IMR-90 (cell line): ENCODE results near the gene CSE1L. TPM values are rescaled to one million over a fixed set of nuclear protein-coding genes. Genes with fewer than 3 reads are reported as not detected.

Source experiments
- ELK1 ChIP-seq: fragments of 150-350 bp; IDR thresholded peaks from 2 replicates; pipeline ENCODE4 v1.6.1; 2016; ENCODE audit warnings: low read depth, mild to moderate bottlenecking, low read length, moderate library complexity, borderline replicate concordance
- RAD21 ChIP-seq: IDR thresholded peaks from 2 replicates; pipeline ENCODE4 v1.6.1; 2012; ENCODE audit warnings: low read length, improper control_type of control experiment
- polyA plus RNA-seq, 3 experiments: library from polyadenylated mRNA; depleted of rRNA; stranded (reverse); fragments of >200 nt; gene quantifications; 2 replicates each; pipeline ENCODE4 v1.2.3, GENCODE V29; 2012; ENCODE audit warnings: low replicate concordance in 1 of 3
- total RNA-seq: library from RNA; depleted of rRNA; stranded (reverse); fragments of >200 nt; gene quantifications from 2 replicates; pipeline ENCODE4 v1.2.3, GENCODE V29; 2012

Gene CSE1L
- total and polyA plus RNA-seq, 2 of the 4 experiments (the other 2 are of a cell fraction) = 34.3 to 81.7 TPM

- no peak for TF ChIP-seq ELK1
- TF ChIP-seq RAD21 = no peak
These were observed at the start of gene CSE1L (continued) for GRCh38 chr20:49046087-49046900.
